Endodermal cell (in vitro differentiated cells): ENCODE results near the gene PRPF38B. TPM values are rescaled to one million over a fixed set of nuclear protein-coding genes. Genes with fewer than 3 reads are reported as not detected.
A peak's percentile ranks its signal among the peaks of the same experiment; 100 is the strongest.

Source experiments
- DNase-seq: peaks from one replicate; pipeline ENCODE4 v3.0.0-alpha.2; 2017
- H3K27ac ChIP-seq: 2 replicates; pipeline ENCODE4 v1.5.1; 2013; ENCODE audit warnings: mild to moderate bottlenecking, low read depth, low read length, moderate library complexity
- H3K27me3 ChIP-seq: 2 replicates; pipeline ENCODE4 v1.6.1; 2013; ENCODE audit warnings: mild to moderate bottlenecking, low read length, moderate library complexity; ENCODE audit not compliant: insufficient read depth, control insufficient read depth, poor library complexity, severe bottlenecking
- H3K36me3 ChIP-seq: 2 replicates; pipeline ENCODE4 v1.7.0; 2013; ENCODE audit warnings: mild to moderate bottlenecking, low read length, moderate library complexity; ENCODE audit not compliant: control insufficient read depth, insufficient read depth
- H3K4me1 ChIP-seq: one replicate; pipeline ENCODE4 v1.7.0; 2013; ENCODE audit warnings: low read length; ENCODE audit not compliant: control insufficient read depth, insufficient read depth
- H3K4me3 ChIP-seq: 2 replicates; pipeline ENCODE4 v1.5.1; 2013; ENCODE audit warnings: mild to moderate bottlenecking, low read length, moderate library complexity
- H3K9ac ChIP-seq: 2 replicates; pipeline ENCODE4 v1.6.1; 2013; ENCODE audit warnings: mild to moderate bottlenecking, low read length, moderate library complexity; ENCODE audit not compliant: poor library complexity, severe bottlenecking; ENCODE audit errors: extremely low read depth
- H3K9me3 ChIP-seq: 2 replicates; pipeline ENCODE4 v1.6.1; 2013; ENCODE audit warnings: mild to moderate bottlenecking, low read length, moderate library complexity; ENCODE audit not compliant: control insufficient read depth
- H3K27ac Mint-ChIP-seq: 2 replicates; pipeline ENCODE4 v1.8.0; 2020; ENCODE audit warnings: mixed read lengths
- H3K27me3 Mint-ChIP-seq: 2 replicates; pipeline ENCODE4 v1.8.0; 2021; ENCODE audit warnings: mild to moderate bottlenecking, mixed read lengths; ENCODE audit not compliant: insufficient read depth
- H3K36me3 Mint-ChIP-seq: 2 replicates; pipeline ENCODE4 v1.8.0; 2020; ENCODE audit warnings: low read depth, mixed read lengths
- H3K4me1 Mint-ChIP-seq: 2 replicates; pipeline ENCODE4 v1.8.0; 2020; ENCODE audit warnings: mixed read lengths
- H3K4me3 Mint-ChIP-seq: 2 replicates; pipeline ENCODE4 v1.8.0; 2020; ENCODE audit warnings: mild to moderate bottlenecking, moderate library complexity, mixed read lengths
- H3K9me3 Mint-ChIP-seq: 2 replicates; pipeline ENCODE4 v1.8.0; 2020; ENCODE audit warnings: mild to moderate bottlenecking, mixed read lengths
- CTCF ChIP-seq: fragments of 200-600 bp; sonication (generic); conservative IDR thresholded peaks from 2 replicates; pipeline ENCODE4 v1.5.0; 2021; ENCODE audit warnings: antibody characterized with exemption, mild to moderate bottlenecking
- WGBS, 2 experiments: methylation state at CpG; one replicate each; pipeline versions ENCODE4 v1.1.5 to v1.1.7; 2013; ENCODE audit warnings: missing lambda C conversion rate in 2 of 2, mixed read lengths in 1 of 2; ENCODE audit not compliant: insufficient coverage in 1 of 2, insufficient read length in 1 of 2; 5-methylcytosine and 5-hydroxymethylcytosine counted together
- total RNA-seq, 2 donors: library from RNA; stranded (reverse); fragmentation: NEBNext Ultra II Directional in 1 of 2; extraction: Animal tissue kit (Norgen Biotek cat#: 25700) in 1 of 2; gene quantifications; 2 replicates in 1 of 2; 3 replicates in 1 of 2; pipeline ENCODE4 v1.2.1, GENCODE V29; 2021

PRPF38B gene
- total RNA-seq, 2 donors from 2014 or later, result 45.0 to 47.3 TPM

DNA sequence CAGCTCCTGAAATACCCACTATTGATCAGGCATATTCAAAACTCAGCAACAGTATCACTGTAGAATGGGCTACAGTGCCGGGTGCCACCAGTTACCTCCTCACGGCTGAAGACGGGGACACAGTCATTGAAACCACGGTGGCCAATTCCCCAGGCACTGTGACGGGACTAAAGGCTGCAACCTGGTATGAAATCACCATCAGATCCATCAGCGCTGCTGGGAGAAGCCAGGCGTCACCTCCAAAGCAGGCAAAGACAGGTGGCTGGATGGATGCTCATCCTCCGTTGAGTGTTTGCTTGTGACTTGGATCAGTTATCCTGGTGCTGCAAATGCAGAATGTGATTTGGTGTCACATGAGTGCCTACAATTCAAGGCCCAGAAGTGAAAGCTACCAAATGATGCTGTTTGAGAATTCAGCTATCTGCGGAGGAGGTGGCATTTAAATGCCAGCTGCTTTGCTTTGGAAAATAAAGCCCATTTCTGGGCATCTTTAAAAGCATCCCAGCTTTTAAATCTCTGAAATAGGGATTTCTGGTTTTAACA, 25.7 kb downstream of the PRPF38B start:
- no peak for TF ChIP-seq CTCF
- Histone ChIP-seq H3K9ac (no peak overlapping the region), H3K9me3 (no peaks in the 10 kb centered on the region), H3K4me3 (no peak overlapping the region), H3K27me3 (no peaks in the 10 kb centered on the region), H3K36me3 (no peaks in the 10 kb centered on the region), H3K27ac (no peak overlapping the region), H3K4me1 (no peaks in the 10 kb centered on the region)
- Mint-ChIP-seq H3K9me3 (no peaks in the 10 kb centered on the region), H3K4me3 (no peak overlapping the region), H3K4me1 (no peaks in the 10 kb centered on the region), H3K27ac (no peak overlapping the region), H3K36me3 (no peaks in the 10 kb centered on the region), H3K27me3 (no peaks in the 10 kb centered on the region)
- 93 to 95% methylated on average over 9 of the region's 9 CpGs for WGBS, 2 experiments
- no peak for DNase-seq

- H3K27ac ChIP-seq, result peak overlapping the region; percentile 16
- H3K27me3 Mint-ChIP-seq, result no peaks in the 10 kb centered on the region
- WGBS, 2 experiments, result 78% methylated on average over 6 of the region's 6 CpGs; no CpG with 5 or more reads in 1 of the 2 experiments
- no peaks in the 10 kb centered on the region for H3K27me3 ChIP-seq
- TF ChIP-seq CTCF, result no peak
- H3K9me3 ChIP-seq, result no peaks in the 10 kb centered on the region
- no peak overlapping the region for H3K27ac Mint-ChIP-seq
- H3K36me3 Mint-ChIP-seq, result no peaks in the 10 kb centered on the region
- no peak for DNase-seq
- H3K4me1 ChIP-seq, result no peaks in the 10 kb centered on the region
- no peaks in the 10 kb centered on the region for H3K4me1 Mint-ChIP-seq
- H3K9ac ChIP-seq, result no peak overlapping the region
- no peaks in the 10 kb centered on the region for H3K9me3 Mint-ChIP-seq
- no peak overlapping the region for H3K4me3 Mint-ChIP-seq
- no peak overlapping the region for H3K4me3 ChIP-seq
- H3K36me3 ChIP-seq, result no peaks in the 10 kb centered on the region
These were observed 27.0 kb downstream of the PRPF38B start for GRCh38 chr1:108718927-108719655.

DNA sequence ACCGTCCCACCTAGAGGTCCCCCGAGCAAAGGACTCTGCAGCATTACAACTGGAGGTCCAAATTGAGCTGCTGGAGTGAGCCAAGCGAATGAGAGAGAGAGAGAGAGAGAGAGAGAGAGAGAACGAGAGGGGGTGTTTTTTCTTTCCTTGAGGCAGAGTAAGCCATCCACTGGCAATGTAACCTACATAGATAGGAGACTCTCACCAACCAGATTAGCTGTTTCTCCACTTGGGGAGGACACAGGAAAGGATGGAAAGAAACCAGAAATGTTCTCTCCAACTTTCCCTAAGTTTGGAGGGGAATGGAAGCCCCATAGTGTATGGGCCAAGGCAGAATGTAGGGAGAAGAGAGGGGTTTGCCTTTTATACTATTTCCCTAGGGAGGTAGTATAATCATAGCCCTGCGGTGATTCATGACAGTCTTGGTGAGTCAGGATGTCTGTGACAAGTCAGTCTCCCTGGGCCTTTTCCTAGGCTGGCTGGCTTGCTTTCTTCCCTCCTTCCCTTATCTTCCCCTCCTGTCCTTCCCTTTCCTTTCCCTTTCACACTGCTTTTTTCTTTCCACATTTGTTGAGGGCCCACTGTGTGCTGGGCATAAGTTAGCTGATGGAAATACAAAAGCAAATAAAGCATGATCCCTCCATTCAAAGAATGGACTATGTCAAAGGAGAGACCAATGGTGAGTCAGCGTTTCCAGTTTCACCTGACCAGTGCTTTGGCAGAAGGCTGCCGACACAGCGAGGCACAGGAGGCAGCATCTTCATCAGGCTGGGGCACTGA, 27.7 kb downstream of the PRPF38B start:
- no peak overlapping the region for H3K4me3 ChIP-seq
- no peak overlapping the region for H3K9ac ChIP-seq

More for the DNA sequence above, 27.7 kb downstream of the PRPF38B start:
- Mint-ChIP-seq H3K27me3 (no peaks in the 10 kb centered on the region), H3K4me3 (no peak overlapping the region), H3K36me3 (no peaks in the 10 kb centered on the region), H3K9me3 (no peaks in the 10 kb centered on the region), H3K27ac (no peak overlapping the region), H3K4me1 (no peaks in the 10 kb centered on the region)
- Histone ChIP-seq H3K27ac (peak overlapping the region; percentile 16), H3K36me3 (no peaks in the 10 kb centered on the region), H3K27me3 (no peaks in the 10 kb centered on the region), H3K4me1 (no peaks in the 10 kb centered on the region), H3K9me3 (no peaks in the 10 kb centered on the region)
- WGBS, 2 experiments, result 85 to 97% methylated on average over 6 to 8 of the region's 8 CpGs
- TF ChIP-seq CTCF, result no peak
- no peak for DNase-seq
